Measurements from ENCODE around the gene REV1.

REV1 gene

GRCh38 chr2:99445065-99445464 is 44.8 kb downstream of the REV1 start:
- DNase-seq = no peak

- DNase-seq = no peak
Observed at GRCh38 chr2:99444222-99444621, 45.6 kb downstream of the REV1 start.

GRCh38 chr2:99442837-99443236 is 47.0 kb downstream of the REV1 start:
- no peak for DNase-seq

DNA sequence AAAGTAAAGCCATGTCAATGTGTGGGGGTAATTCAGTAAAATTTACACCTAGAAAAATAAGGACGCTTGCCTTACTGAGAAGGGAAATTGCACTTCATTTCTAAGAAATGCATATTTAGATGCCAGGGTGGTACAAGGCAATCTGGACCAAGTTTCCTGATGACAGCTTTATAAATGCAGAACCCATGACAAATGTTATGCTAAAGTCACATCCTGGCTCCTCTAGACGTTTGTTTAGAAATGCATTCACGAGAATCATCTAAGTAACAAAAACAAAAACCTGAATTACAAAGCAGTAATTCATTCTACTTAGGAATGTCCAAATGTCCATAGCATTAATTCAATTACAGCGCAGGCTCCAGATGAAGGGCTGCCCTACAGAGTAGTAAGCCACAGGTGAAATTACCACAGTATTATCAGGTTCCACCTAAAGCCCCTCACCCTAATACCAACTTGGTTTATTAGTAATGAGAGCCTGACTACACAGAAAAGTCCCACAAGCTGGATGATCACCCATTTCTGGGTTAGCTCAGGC is 49.8 kb downstream of the REV1 start:
- DNase-seq = no peak

DNA sequence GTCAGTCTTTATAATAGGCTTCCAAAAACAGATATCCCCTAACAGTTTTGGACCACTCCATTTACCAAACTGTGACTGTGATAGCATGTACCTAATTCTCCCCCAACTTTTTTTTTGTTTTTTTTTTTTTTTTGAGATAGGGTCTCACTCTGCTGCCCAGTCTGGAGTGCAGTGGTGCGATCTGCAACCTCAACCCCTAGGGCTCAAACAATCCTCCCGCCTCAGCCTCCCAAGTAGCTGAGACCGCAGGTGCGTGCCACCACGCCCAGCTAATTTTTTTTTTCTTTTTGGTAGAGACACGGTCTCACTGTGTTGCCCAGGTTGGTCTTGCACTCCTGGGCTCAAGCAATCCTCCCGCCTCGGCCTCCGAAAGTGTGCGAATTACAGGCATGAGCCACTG is 52.9 kb downstream of the REV1 start:
- no peak for DNase-seq

DNA sequence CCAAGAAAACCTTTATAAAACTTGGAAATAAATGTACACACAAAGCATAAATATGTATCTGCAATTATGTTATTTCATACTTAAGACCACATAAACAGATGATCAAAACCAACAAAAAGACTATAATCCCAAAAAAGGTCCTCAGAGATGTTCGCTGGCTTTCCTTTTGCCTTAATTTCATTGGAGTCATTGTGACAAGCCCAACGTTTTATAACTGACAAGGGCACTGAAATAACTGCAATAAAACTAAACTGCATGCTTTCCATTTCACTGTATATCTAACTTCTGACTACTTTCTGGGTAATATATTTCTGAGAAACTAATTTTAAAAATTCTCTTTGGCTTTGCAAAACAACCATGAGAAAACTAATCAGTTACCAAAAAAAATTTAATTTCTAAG is 56.5 kb downstream of the REV1 start:
- DNase-seq = no peak

DNA sequence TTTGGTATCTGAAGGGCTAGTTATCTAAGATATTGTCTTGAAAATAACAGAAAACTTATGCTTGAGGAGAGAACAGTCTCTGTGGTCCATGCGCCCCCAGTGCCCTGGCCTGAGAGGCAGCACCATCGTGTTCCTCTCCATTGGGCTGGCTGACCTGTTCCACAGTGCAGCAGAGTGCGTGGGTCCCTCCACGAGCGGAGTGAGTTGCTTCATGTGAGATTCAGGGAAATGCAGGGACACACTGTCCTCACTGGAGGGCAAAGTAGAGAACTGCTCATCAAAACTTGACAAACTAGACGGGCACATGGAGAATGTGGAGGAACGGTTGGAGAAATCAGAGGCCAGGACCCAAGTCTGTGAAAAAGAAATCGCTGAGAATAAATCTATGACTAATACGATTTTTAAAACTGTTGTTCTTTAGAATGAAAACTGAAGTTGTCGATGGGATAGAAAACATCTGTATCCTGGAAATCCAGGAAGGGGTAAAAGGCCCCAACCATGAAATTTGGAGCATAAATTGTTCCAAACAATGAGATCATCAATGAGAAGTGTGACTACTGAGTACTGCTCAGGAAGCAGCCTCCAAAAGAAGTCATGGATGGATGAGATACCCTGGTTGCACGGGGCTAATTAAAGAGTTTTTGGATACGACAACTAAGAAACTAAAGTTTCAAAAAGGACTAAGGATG is 58.1 kb downstream of the REV1 start:
- no peak for DNase-seq

DNA sequence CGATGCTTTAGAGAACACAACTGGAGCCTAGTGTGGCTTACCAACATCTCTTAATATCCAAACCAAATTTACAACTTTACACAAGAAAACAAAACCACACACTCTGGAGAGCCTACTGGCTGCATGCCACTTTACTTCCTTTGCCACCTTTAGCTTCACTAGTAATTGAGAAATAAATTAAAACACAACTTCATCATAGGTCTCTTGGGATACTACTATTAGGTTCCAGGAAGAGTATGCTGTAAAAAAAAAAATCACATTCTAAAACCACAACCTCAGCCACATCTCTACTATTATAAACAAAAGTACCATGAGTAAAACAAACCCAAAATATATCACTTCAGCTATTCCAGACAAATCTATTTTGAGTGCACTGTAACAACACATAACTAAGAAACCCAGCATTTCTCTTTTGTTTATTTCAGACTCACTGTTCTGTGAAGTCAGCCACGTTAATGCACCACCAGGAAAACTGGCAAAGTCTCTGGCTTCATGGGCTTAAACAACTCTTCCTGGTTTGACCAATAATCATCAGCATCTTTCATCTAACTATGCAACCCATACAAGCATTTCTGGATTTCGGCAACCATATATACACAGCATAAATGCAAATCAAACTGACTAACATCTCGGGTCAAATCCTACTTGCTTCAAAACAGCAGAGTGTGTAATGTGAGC is 59.1 kb downstream of the REV1 start:
- no peak for DNase-seq

DNA sequence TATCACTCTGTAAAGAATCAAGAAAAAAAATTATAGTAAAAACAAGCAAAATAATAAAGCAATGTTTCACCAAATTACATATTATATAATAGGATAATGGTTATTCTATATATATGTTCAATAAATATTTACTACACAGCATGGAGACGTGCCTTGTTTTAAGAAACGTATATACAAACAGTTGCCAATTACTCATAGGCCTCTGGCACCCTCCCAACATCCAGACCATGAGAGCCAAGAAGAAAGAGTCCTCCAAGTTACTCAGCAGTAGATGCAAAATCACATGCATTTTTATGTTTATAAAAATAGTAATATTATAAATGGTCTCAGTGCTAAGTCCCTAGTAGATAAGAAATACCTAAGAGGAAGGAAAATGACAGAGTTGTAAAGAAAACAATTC is 64.8 kb downstream of the REV1 start:
- DNase-seq = no peak

DNA sequence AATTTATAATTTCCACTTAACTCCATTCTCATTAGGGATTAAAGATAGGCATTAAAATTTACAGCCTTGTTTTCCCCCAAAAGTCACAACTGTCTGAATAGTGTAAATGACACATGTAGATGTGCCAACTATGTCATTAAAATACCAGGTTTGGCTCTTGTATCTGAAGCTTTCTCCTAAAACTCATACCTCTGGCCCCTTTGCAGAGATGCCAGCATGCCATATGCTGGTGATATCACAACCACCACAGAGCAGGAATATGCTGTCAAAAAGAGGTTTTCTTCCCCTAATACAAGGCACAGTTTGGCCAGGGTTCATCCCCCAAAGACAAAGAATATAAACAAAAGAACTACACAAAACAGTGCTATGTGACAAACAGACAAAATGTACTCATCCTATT is 65.4 kb downstream of the REV1 start:
- DNase-seq = no peak

- no peak for DNase-seq
Observed at GRCh38 chr2:99422599-99422998, 67.2 kb downstream of the REV1 start.

DNA sequence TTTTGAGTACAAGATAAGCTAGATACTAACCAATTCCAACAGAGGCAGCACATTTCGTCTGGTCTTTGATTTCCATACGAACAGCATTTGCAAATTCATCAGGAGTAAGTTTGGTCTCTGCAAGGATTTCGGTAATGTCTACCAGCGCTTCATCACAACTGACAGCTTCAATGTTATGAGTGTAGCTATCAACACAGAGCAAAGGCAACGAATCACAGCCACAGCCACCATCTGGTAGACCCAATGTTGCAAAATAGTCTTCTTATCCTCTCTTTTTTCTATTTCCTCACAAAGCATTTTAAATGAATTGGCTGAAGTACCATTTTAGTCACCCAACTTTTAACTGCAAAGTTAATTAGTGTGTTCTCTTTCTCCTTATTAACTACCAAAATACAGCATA is 68.3 kb downstream of the REV1 start:
- no peak for DNase-seq

DNA sequence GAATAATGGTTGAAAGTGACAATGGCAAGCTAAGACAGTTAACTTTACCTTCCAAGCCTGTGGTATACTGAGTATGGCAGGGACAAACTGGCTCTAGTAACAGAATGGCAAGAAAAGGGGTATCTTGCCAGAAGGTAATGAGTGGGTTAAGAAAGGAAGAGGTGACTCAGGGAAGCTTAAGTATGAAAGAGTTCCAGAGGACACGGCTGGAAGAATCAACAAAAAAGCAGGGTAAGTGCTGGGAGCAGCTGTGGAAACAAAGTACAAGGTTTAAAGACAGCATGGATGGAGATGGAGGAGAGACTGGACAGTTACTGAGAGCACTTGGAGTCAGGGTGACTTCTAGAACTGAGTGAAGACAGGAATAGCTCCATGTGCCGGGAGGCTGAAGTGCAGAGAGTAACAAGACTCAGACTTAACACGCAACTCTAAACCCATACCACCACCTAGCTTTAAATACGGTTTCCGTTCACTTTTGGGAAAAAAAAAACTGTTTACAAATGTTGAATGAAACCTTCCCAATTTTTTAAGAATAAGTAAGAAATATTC is 69.0 kb downstream of the REV1 start:
- DNase-seq = no peak

DNA sequence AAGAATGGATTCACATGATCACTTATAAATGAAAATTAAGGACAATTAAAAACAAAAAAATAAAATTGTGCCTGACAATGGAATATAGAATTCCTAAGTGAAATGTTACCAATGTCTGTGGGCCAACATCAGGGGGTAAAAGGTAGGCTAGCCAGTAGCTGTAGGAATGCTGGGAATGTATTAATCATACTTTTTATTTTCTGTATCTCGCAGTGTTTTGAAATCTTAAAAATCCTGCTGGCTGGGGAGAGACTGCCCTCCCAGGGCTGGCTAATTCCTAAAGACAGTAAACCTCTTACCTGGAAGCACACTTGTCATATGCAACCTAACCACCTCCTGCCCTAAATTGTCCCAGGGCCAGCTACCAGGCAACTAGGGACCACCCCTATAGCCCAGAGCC is 69.8 kb downstream of the REV1 start:
- DNase-seq = no peak

- no peak for DNase-seq
Observed at GRCh38 chr2:99417396-99417795, 72.4 kb downstream of the REV1 start.

GRCh38 chr2:99414566-99414965 is 75.3 kb downstream of the REV1 start:
- DNase-seq = no peak

DNA sequence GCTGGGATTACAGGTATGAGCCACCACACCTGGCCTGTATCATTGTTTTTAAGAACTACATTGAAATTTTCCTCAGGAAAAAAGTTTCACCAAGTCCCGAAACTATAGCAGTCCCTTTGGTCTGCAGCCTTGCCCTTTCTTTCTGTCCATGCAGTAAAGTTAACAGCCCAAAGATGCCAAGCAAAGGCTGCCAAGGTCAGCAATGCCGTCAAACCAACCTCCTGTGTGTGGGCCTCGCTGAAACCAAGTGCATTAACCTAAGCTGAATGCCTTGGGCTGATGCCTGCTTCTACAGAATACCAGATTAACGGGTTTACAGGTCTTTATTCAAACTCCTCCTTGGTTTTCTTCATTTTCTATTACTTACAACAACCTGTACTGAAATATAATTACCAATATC is 79.5 kb downstream of the REV1 start:
- no peak for DNase-seq

- DNase-seq = no peak
Observed at GRCh38 chr2:99406137-99406536, 83.7 kb downstream of the REV1 start.

DNA sequence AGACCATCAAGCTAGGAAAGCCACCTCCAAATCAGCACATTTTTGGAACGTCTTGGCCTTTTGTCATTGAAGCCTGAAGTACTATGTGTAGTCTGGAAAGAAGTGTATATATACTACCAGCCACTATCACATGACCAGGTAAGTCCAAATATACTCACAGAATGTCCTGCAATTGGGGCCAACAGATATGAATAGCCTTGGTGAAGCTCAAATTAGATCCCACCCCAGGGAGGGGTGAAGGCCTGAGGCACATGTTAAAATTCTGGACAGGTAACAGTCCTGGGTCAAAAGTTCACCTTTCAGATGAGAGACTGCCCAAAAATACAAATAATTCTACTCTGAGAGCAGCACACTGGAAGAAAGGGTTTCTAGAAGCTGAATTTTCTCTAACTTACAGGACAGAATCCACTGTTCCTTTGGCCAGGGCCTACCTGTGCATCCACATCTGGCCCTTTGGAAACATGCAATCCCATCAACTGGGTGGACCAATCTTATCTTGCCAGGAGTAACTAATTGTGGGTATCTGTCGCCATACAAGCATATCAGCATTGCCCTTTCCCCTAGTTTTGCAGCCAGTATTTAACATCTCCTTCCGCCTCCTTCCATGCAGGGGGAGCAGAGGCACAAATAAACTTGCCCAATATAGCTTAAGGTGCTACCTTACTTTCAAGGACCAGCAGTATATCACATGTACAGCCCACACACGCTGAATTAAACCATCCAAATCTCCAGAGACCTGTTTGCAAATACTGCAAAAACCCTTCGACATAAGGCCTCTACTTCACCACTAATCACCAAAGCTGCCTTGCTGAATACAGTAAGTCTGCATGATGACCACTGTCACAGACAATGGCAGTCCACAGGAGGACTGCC is 84.8 kb downstream of the REV1 start:
- DNase-seq = no peak

DNA sequence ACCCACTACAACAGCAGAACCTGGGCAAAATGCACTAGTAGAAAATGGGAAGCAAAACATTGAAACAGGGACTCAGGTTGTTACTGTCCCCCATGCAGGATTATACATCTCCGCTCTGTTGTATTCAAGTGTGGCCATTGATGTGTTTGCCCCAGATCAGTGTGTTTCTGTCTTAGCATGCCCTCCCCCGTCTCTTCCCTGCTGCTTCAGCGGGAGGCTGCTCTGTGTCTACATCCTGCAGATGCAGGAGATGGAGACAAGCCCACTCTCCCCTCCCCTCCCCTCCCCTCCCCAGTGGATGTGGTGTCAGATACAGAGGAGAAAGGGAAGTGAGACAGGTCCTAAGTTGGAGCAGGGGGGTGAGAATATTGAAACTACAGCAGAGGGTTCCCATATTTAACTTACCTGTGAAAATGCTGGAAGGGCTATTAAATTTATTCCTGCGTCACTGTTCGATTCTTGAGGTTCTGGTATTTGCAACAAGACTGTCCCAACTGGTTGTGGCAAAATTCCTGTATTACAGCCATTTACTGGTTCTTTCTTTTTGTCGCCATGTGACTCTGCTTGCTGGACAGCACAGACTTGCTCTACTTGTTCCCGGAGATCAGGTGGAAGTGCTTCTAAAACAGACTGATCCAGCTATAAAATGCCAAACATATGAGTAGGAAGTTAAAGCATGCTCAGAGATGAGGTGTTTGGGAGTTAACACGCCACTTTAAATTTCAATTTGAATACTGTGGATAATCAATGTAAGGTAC is 85.6 kb downstream of the REV1 start:
- no peak for DNase-seq

DNA sequence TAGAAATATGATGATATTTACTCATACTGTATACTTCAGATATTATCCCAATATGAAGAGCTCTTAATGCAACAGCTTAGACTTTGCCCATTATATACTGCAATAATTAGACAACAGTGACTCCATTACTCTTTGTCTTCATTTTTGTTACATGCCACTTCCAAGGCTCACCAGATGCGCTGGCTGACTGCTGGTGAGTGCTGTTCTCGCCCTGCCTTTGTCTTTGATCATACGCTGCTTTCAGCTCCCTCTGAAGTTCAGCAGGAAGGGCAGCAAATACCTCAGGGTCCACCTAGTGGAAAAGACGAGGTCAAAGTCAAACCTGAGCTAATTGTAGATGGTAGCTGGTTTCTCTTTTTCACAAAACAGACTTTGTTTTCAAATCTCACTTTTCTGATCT is 86.3 kb downstream of the REV1 start:
- DNase-seq = no peak

DNA sequence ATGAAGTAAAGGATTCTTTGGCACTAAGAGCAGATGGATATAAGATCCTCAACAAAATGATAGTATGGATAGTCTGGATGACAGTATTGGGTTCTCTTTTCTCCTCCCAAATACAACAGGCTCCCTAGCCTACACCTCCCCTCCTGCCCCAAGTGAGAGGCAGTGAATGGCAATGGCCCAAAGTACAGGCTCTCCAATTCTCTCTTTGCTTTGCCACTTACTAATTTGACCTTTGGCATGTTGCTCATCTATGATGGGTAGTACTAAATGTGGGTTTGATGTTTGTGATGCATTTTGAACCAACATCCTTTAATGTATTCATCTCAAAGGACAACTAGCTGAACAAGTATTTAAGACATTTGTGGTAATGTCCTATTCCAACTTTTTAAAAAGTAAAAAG is 86.7 kb downstream of the REV1 start:
- no peak for DNase-seq

- DNase-seq = no peak
Observed at GRCh38 chr2:99401841-99402240, 88.0 kb downstream of the REV1 start.

Measured in NCI-H1105 (cell line).